H1 (cell line): ENCODE measurements around the gene ST6GALNAC3. TPM values are rescaled to one million over a fixed set of nuclear protein-coding genes. Genes with fewer than 3 reads are reported as not detected.

ENCODE experiments used
- CTCF ChIA-PET: fragments of 300-600 bp; sonication (Branson Sonifier 250); formaldehyde crosslinking; loops from one replicate; lab custom pipeline; 2021; ENCODE audit not compliant: partially characterized antibody; lab: Charles Lee
- POLR2A ChIA-PET: fragments of 300-600 bp; sonication (Branson Sonifier 250); formaldehyde crosslinking; loops from one replicate; lab custom pipeline; 2021; ENCODE audit warnings: inconsistent platforms; ENCODE audit not compliant: partially characterized antibody; lab: Charles Lee
- DNase-seq, 2 experiments: peaks; one replicate each; pipeline versions ENCODE4 v3.0.0 to v3.0.0-alpha.2; 2010 to 2022; ENCODE audit warnings: low spot score in 2 of 2, low read depth in 1 of 2, mixed read lengths in 1 of 2
- FAIRE-seq: peaks from 2 replicates; lab custom pipeline; 2011; peaks lifted over from hg19 to GRCh38; lab: Jason Lieb, UNC
- H2AFZ ChIP-seq: 2 replicates; pipeline ENCODE4 v1.8.1; 2012; ENCODE audit warnings: low read length, inconsistent platforms
- H2AK5ac ChIP-seq: 2 replicates; pipeline ENCODE4 v1.6.1; 2013; ENCODE audit warnings: low read depth, low read length
- H2BK120ac ChIP-seq: replicated peaks from 2 replicates; pipeline ENCODE3; 2013; ENCODE audit warnings: low read depth, low read length, inconsistent platforms
- H2BK12ac ChIP-seq: 2 replicates; pipeline ENCODE4 v1.6.1; 2013; ENCODE audit warnings: low read depth, low read length
- H2BK15ac ChIP-seq: 2 replicates; pipeline ENCODE4 v1.6.1; 2013; ENCODE audit warnings: low read length
- H2BK20ac ChIP-seq: 2 replicates; pipeline ENCODE4 v1.6.1; 2013; ENCODE audit warnings: low read length
- H2BK5ac ChIP-seq: 2 replicates; pipeline ENCODE4 v1.6.1; 2013; ENCODE audit warnings: low read depth, low read length
- H3K14ac ChIP-seq: 2 replicates; pipeline ENCODE4 v1.6.1; 2013; ENCODE audit warnings: inconsistent platforms; ENCODE audit not compliant: insufficient read length
- H3K18ac ChIP-seq: 2 replicates; pipeline ENCODE4 v1.6.1; 2013; ENCODE audit warnings: low read length; ENCODE audit errors: extremely low read depth
- H3K23ac ChIP-seq: 2 replicates; pipeline ENCODE4 v1.6.1; 2013; ENCODE audit warnings: inconsistent platforms; ENCODE audit not compliant: insufficient read length
- H3K23me2 ChIP-seq: 2 replicates; pipeline ENCODE4 v1.6.1; 2013; ENCODE audit warnings: low read depth, low read length
- H3K27ac ChIP-seq: 2 replicates; pipeline ENCODE4 v1.6.1; 2011; ENCODE audit warnings: low read depth, low read length, inconsistent platforms
- H3K27me3 ChIP-seq, 4 experiments: replicated peaks in 1 of 4; 1 replicate in 1 of 4; 2 replicates in 3 of 4; pipeline versions ENCODE4 v1.6.1 to v1.8.1; 2011 to 2013; ENCODE audit warnings: low read length in 3 of 4, mild to moderate bottlenecking in 3 of 4, inconsistent platforms in 2 of 4, mixed read lengths in 2 of 4, moderate library complexity in 1 of 4; ENCODE audit not compliant: control insufficient read depth in 3 of 4, insufficient read depth in 3 of 4; ENCODE audit errors: extremely low read depth in 1 of 4
- H3K36me3 ChIP-seq, 4 experiments: 2 replicates each; pipeline versions ENCODE4 v1.6.1 to v1.8.1; 2011 to 2013; ENCODE audit warnings: mild to moderate bottlenecking in 4 of 4, low read length in 3 of 4, moderate library complexity in 2 of 4, control low read depth in 1 of 4, inconsistent platforms in 1 of 4; ENCODE audit not compliant: insufficient read depth in 4 of 4, control insufficient read depth in 2 of 4
- H3K4ac ChIP-seq: replicated peaks from 2 replicates; pipeline ENCODE3; 2013; ENCODE audit warnings: low read length, low read depth, mixed read lengths, inconsistent platforms; ENCODE audit not compliant: insufficient read length
- H3K4me1 ChIP-seq, 4 experiments: replicated peaks in 1 of 4; 1 replicate in 1 of 4; 2 replicates in 3 of 4; pipeline versions ENCODE4 v1.6.1 to v1.8.1; 2011 to 2013; ENCODE audit warnings: low read length in 3 of 4, inconsistent platforms in 2 of 4, mixed read lengths in 1 of 4; ENCODE audit not compliant: insufficient read depth in 4 of 4, control insufficient read depth in 3 of 4
- H3K4me2 ChIP-seq, 2 experiments: 2 replicates each; pipeline versions ENCODE4 v1.6.1 to v1.8.1; 2011 to 2013; ENCODE audit warnings: low read depth in 2 of 2, low read length in 2 of 2, control low read depth in 1 of 2, inconsistent platforms in 1 of 2, mild to moderate bottlenecking in 1 of 2; ENCODE audit not compliant: insufficient read depth in 1 of 2
- H3K4me3 ChIP-seq, 4 experiments: fragments of 200-600, 300-600 bp in 1 of 4; sonication (generic), shearing (Covaris generic), sonication (Bioruptor Twin) in 1 of 4; 2 replicates each; pipeline versions ENCODE4 v1.5.1 to v1.8.1; 2011 to 2016; ENCODE audit warnings: low read length in 4 of 4, low read depth in 3 of 4, control low read depth in 2 of 4, inconsistent platforms in 2 of 4, mild to moderate bottlenecking in 2 of 4, mixed read lengths in 1 of 4, moderate library complexity in 1 of 4; ENCODE audit not compliant: insufficient read depth in 2 of 4; ENCODE audit errors: extremely low read depth in 1 of 4
- H3K56ac ChIP-seq: replicated peaks from 2 replicates; pipeline ENCODE3; 2013; ENCODE audit warnings: low read depth, mild to moderate bottlenecking, mixed read lengths, low read length, inconsistent platforms; ENCODE audit not compliant: insufficient read length
- H3K79me1 ChIP-seq: 2 replicates; pipeline ENCODE4 v1.6.1; 2013; ENCODE audit warnings: low read depth, low read length, control low read depth
- H3K79me2 ChIP-seq, 2 experiments: 2 replicates each; pipeline versions ENCODE4 v1.6.1 to v1.8.1; 2012 to 2013; ENCODE audit warnings: low read length in 2 of 2, mild to moderate bottlenecking in 2 of 2, inconsistent platforms in 1 of 2; ENCODE audit not compliant: insufficient read depth in 2 of 2, control insufficient read depth in 1 of 2
- H3K9ac ChIP-seq, 4 experiments: replicated peaks in 1 of 4; 1 replicate in 1 of 4; 2 replicates in 3 of 4; pipeline versions ENCODE4 v1.6.1 to v1.8.1; 2011 to 2013; ENCODE audit warnings: low read depth in 3 of 4, low read length in 3 of 4, control low read depth in 2 of 4, mild to moderate bottlenecking in 2 of 4, moderate library complexity in 2 of 4, inconsistent platforms in 1 of 4; ENCODE audit errors: extremely low read depth in 1 of 4
- H3K9me3 ChIP-seq, 2 experiments: 2 replicates each; pipeline versions ENCODE4 v1.6.1 to v1.8.1; 2012 to 2013; ENCODE audit warnings: mild to moderate bottlenecking in 2 of 2, moderate library complexity in 2 of 2, control low read depth in 1 of 2, inconsistent platforms in 1 of 2, low read depth in 1 of 2, low read length in 1 of 2, mixed read lengths in 1 of 2; ENCODE audit not compliant: insufficient read depth in 2 of 2
- H4K20me1 ChIP-seq, 2 experiments: replicated peaks in 1 of 2; 2 replicates each; pipeline versions ENCODE3 to v1.8.1; 2011 to 2013; ENCODE audit warnings: inconsistent platforms in 2 of 2, low read length in 2 of 2, mild to moderate bottlenecking in 1 of 2; ENCODE audit not compliant: insufficient read depth in 2 of 2, control insufficient read depth in 1 of 2
- H4K5ac ChIP-seq: 2 replicates; pipeline ENCODE4 v1.6.1; 2013; ENCODE audit warnings: low read length, low read depth, mixed read lengths, inconsistent platforms; ENCODE audit not compliant: insufficient read length
- H4K8ac ChIP-seq: 2 replicates; pipeline ENCODE4 v1.8.0; 2013; ENCODE audit warnings: mild to moderate bottlenecking, moderate library complexity, low read length, inconsistent platforms; ENCODE audit not compliant: insufficient read depth; ENCODE audit errors: extremely low read depth
- H4K91ac ChIP-seq: replicated peaks from 2 replicates; pipeline ENCODE3; 2013; ENCODE audit warnings: low read length, mixed read lengths, inconsistent platforms; ENCODE audit not compliant: insufficient read length
- KDM1A ChIP-seq: fragments of 200-600, 300-600 bp; sonication (generic); IDR thresholded peaks from 2 replicates; pipeline ENCODE4 v1.7.1; 2016; ENCODE audit warnings: mild to moderate bottlenecking, low read length, borderline replicate concordance
- MAFK ChIP-seq: IDR thresholded peaks from 2 replicates; pipeline ENCODE4 v1.6.1; 2012; ENCODE audit warnings: low read depth, mild to moderate bottlenecking, improper control_type of control experiment, low read length
- YY1 ChIP-seq: IDR thresholded peaks from 2 replicates; pipeline ENCODE4 v1.6.1; 2011; ENCODE audit warnings: low read depth, mild to moderate bottlenecking, low read length
- WGBS, 2 experiments: shearing (Covaris generic) in 1 of 2; methylation state at CpG; one replicate each; pipeline versions ENCODE4 v1.1.6 to v1.1.7; 2013 to 2015; ENCODE audit warnings: low lambda C conversion rate in 2 of 2, mixed read lengths in 2 of 2, inconsistent platforms in 1 of 2, low coverage in 1 of 2, missing lambda C conversion rate in 1 of 2; ENCODE audit not compliant: insufficient replicate concordance in 2 of 2, insufficient coverage in 1 of 2, insufficient read length in 1 of 2; ENCODE audit errors: extremely low coverage in 1 of 2, missing lambda C conversion rate in 1 of 2; 5-methylcytosine and 5-hydroxymethylcytosine counted together
- polyA plus RNA-seq, 7 experiments: library from polyadenylated mRNA; depleted of rRNA in 3 of 7; stranded (reverse) in 5 of 7; unstranded in 2 of 7; fragments of >200 nt in 5 of 7; fragments of 200-250 nt in 2 of 7; gene quantifications; 1 replicate in 5 of 7; 2 replicates in 1 of 7; 4 replicates in 1 of 7; pipeline versions ENCODE4 v1.2.1 to v1.2.3, GENCODE V29; 2011 to 2013; ENCODE audit warnings: missing spikeins in 2 of 7, mixed read lengths in 2 of 7
- total RNA-seq: library from RNA; stranded (reverse); fragmentation: NEBNext Ultra II Directional; extraction: Animal tissue kit (Norgen Biotek cat#: 25700); gene quantifications from 2 replicates; pipeline ENCODE4 v1.2.1, GENCODE V29; 2021

Gene ST6GALNAC3
- total and polyA plus RNA-seq, 2 of the 8 experiments (the other 6 are each of a cell fraction or from before 2014, with no cell fraction given): 4.9 to 19.0 TPM

- Histone ChIP-seq H3K4me1 (peaks cover 0 to 4% (median 0%) of the 10 kb centered on the region in 4 experiments; a peak in 1 of 7 replicates), H3K23ac (no peak overlapping the region), H3K27me3 (no peaks in the 10 kb centered on the region), H4K91ac (no peak overlapping the region), H3K9ac (no peak overlapping the region), H3K14ac (no peak overlapping the region), H2AK5ac (no peak overlapping the region), H2AFZ (no peak overlapping the region), H4K20me1 (no peaks in the 10 kb centered on the region), H2BK120ac (no peak overlapping the region), H3K4me3 (no peak overlapping the region), H4K5ac (no peak overlapping the region), H2BK5ac (no peak overlapping the region), H3K36me3 (no peaks in the 10 kb centered on the region), H3K79me2 (no peaks in the 10 kb centered on the region), H3K4ac (no peak overlapping the region), H3K27ac (no peak overlapping the region), H4K8ac (no peak overlapping the region), H2BK15ac (no peak overlapping the region), H3K23me2 (no peaks in the 10 kb centered on the region), H3K18ac (no peak overlapping the region), H3K56ac (no peak overlapping the region), H3K9me3 (no peaks in the 10 kb centered on the region), H2BK20ac (no peak overlapping the region), H3K79me1 (no peaks in the 10 kb centered on the region), H3K4me2 (no peak overlapping the region), H2BK12ac (no peak overlapping the region)
- POLR2A ChIA-PET: no interaction called here
- DNase-seq (no peak), FAIRE-seq (no peak)
- TF ChIP-seq MAFK (peak; percentile 53; the same call in 1 of the 2 replicates), KDM1A (no peak), YY1 (no peak)
- CTCF ChIA-PET: interaction anchor here (1.0 to 1.1 kb wide), 2 partner anchors 10 to 76 kb away, joined by 3 read pairs; no protein-coding TSS in a partner anchor
- 94% methylated on average over 5 of the region's 5 CpGs; no CpG with 5 or more reads in 1 of the 2 experiments for WGBS, 2 experiments
Observed at GRCh38 chr1:76627498-76627897, 553.0 kb downstream of the ST6GALNAC3 start.
